DOHH2 (cell line): ENCODE measurements around the gene PUS10.

Experiments used
- EZH2phosphoT487 ChIP-seq: fragments of 200-600 bp; sonication (generic); IDR thresholded peaks from 2 replicates; pipeline ENCODE4 v1.6.1; 2017; ENCODE audit warnings: borderline replicate concordance, mild to moderate bottlenecking, antibody characterized with exemption, low read length, moderate library complexity, mixed read lengths
- TF ChIP-seq, protein P1 (sequence below): fragments of 200-600 bp; sonication (generic); IDR thresholded peaks from one replicate; pipeline ENCODE4 v1.5.1; 2014; ENCODE audit warnings: antibody characterized with exemption, mild to moderate bottlenecking, low read depth, low read length; ENCODE audit not compliant: poor library complexity, severe bottlenecking

DNA sequence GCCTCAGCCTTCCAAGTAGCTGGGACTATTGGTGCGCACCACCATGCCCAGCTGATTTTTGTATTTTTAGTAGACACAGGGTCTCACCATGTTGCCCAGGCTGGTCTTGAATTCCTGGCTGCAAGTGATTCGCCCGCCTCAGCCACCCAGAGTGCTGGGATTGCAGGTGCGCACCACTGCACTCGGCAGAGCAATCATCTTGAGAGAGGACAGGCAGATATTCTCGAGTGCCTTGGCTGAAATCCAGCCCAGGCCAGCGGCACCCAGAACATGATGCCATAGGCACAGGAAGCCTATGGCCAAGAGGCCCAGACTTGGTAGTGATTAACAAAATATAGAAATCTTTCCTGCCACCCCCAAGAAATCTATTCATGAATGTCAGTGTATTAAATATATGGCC lies 58.6 kb downstream of the PUS10 start:
- TF ChIP-seq, protein P1, sequence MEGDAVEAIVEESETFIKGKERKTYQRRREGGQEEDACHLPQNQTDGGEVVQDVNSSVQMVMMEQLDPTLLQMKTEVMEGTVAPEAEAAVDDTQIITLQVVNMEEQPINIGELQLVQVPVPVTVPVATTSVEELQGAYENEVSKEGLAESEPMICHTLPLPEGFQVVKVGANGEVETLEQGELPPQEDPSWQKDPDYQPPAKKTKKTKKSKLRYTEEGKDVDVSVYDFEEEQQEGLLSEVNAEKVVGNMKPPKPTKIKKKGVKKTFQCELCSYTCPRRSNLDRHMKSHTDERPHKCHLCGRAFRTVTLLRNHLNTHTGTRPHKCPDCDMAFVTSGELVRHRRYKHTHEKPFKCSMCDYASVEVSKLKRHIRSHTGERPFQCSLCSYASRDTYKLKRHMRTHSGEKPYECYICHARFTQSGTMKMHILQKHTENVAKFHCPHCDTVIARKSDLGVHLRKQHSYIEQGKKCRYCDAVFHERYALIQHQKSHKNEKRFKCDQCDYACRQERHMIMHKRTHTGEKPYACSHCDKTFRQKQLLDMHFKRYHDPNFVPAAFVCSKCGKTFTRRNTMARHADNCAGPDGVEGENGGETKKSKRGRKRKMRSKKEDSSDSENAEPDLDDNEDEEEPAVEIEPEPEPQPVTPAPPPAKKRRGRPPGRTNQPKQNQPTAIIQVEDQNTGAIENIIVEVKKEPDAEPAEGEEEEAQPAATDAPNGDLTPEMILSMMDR: no peak
- TF ChIP-seq EZH2phosphoT487: no peak
